ENCODE results near the gene HOXB7. TPM values are rescaled to one million over a fixed set of nuclear protein-coding genes. Genes with fewer than 3 reads are reported as not detected.
A peak's percentile ranks its signal among the peaks of the same experiment; 100 is the strongest.

Gene HOXB7
- total and polyA plus RNA-seq, 10 of the 15 experiments (the other 5 are each of a cell fraction or from before 2014, with no cell fraction given) = 2.8 to 7.4 (median 4.2) TPM

DNA sequence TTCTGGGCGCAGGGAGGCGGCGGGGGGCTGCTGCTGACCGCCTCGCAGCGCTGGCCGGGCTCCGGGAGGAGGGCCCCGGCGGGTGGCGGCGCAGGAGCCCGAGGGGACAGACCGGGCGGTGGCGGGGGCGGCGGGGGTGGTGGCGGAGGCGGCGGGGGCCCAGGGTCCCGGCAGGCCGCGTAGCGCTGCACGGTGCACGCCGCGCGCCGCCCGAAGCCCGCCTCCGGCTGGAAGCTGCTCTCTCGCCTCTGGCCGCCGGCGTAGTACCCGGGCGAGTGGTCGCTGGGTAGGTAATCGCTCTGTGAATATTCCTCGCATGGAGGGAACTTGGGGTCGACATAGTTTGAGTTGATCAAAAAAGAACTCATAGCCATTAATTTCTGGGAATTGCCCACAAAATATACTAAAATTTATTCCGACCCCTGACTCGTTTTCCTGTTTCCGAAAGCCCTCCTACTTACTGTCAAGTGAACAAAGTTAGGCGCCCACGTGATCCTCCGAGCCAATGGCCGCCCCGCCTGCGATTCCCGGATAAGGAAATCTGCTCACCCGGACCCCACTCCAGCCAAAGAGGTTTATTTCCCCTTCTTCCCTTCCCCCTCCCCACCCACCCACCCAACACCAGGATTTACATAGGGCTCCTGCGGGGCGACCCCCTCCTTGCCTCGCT is 32.7 kb downstream of the HOXB7 start, which contains the start of gene HOXB4 (continued):
- no peak for TF ChIP-seq FOS (IDR thresholded peaks at IDR 0.05; ENCODE audit: borderline replicate concordance, extremely low read depth, insufficient read length)
- peak; percentile 56; the same call in 1 of the 2 replicates for TF ChIP-seq TAF1 (IDR thresholded peaks at IDR 0.05; ENCODE audit: borderline replicate concordance, low read depth, low read length)

DNA sequence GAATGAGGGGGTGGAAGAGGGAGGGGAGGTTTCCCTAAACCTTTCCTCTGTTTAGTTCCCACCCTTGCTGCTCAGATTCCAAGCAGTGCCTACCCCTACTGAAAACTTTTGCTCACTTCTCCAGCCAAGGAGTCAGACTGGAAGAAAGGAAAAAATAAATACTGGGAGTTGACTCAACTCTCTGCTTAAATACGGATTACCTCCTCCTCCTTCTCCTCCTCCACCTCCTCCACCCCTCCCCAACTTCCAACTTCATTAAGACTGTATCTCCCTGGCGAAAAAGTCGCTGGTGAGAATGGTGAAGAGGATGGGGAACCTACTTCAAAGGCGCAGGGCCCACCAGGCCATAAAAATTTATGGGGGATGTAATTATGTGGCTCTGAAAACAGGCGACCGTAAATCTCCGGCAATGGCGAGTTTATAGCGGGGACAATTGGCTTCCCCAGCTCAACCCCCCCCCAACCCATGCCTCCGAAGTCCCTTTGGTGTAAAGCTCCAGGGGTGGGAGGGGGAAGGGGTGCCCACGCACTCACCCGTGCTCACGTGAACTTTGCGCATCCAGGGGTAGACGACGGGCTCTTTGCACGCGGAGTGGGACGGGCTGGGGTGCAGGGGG is 33.4 kb downstream of the HOXB7 start:
- peaks cover 21% of the 10 kb centered on the region for H3K4me1 ChIP-seq (ENCODE audit: control insufficient read depth, insufficient read depth, low read length)
- H3K4me2 ChIP-seq (ENCODE audit: control insufficient read depth, insufficient read depth) = peak overlapping the region; percentile 92
- no peaks in the 10 kb centered on the region for H4K20me1 ChIP-seq (ENCODE audit: control insufficient read depth, insufficient read depth)
- ATAC-seq (peak; percentile 6), FAIRE-seq (no peak), DNase-seq (ENCODE audit: low read depth, low spot score) (no peak)
- SMC1A ChIA-PET (ENCODE audit: uncharacterized antibody, unreplicated experiment) = interaction anchor here (1.1 to 2.7 kb wide), 4 partner anchors 31 to 225 kb away, joined by 3 to 6 read pairs (median 6); no protein-coding TSS in a partner anchor
- intact Hi-C loops (cut with micrococcal nuclease; ENCODE audit: unreplicated experiment) (no loop called here), in situ Hi-C loops (cut with MboI) (no loop called here)
- WGBS (ENCODE audit: insufficient coverage, insufficient replicate concordance, low lambda C conversion rate, missing lambda C conversion rate) = 2% methylated on average over 19 of the region's 19 CpGs
- H3K9me3 ChIP-seq (replicated peaks; ENCODE audit: control insufficient read depth, insufficient read depth, low read length) = no peaks in the 10 kb centered on the region
- no peaks in the 10 kb centered on the region for H3K36me3 ChIP-seq (ENCODE audit: control insufficient read depth in 2 of 2, insufficient read depth in 2 of 2, low read length in 1 of 2)
- H3K27me3 ChIP-seq (replicated peaks in 1 of 2; ENCODE audit: control insufficient read depth in 2 of 2, insufficient read depth in 2 of 2, low read length in 1 of 2) = no peaks in the 10 kb centered on the region
- CTCF ChIA-PET = interaction anchor here (1.0 to 2.3 kb wide), 2 partner anchors 85 to 314 kb away, joined by 4 to 10 read pairs; no protein-coding TSS in a partner anchor
- BruUV-seq (replicated peaks) = no TSS peak
- H3K9ac ChIP-seq (ENCODE audit: control insufficient read depth, insufficient read depth, low read length) = peak overlapping the region; percentile 77
- peak overlapping the region; percentile 57; the same call in 1 of the 2 replicates for H3K27ac ChIP-seq (ENCODE audit: control insufficient read depth, insufficient read depth)
- TF ChIP-seq, protein P1, sequence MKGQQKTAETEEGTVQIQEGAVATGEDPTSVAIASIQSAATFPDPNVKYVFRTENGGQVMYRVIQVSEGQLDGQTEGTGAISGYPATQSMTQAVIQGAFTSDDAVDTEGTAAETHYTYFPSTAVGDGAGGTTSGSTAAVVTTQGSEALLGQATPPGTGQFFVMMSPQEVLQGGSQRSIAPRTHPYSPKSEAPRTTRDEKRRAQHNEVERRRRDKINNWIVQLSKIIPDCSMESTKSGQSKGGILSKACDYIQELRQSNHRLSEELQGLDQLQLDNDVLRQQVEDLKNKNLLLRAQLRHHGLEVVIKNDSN (IDR thresholded peaks at IDR 0.05; ENCODE audit: borderline replicate concordance, extremely low read length, insufficient read depth, low read depth, low read length) = peak; percentile 27
- TF ChIP-seq NFIC (IDR thresholded peaks at IDR 0.05; ENCODE audit: low read depth, low read length) (no peak), WRNIP1 (IDR thresholded peaks at IDR 0.05; ENCODE audit: borderline replicate concordance, low read depth, low read length) (no peak), BHLHE40 (IDR thresholded peaks at IDR 0.05; ENCODE audit: borderline replicate concordance in 1 of 2, low read depth in 2 of 2, low read length in 1 of 2) (peak; percentile 81 to 92), FOXK2 (IDR thresholded peaks at IDR 0.05) (no peak), EGR1 (IDR thresholded peaks at IDR 0.05; ENCODE audit: borderline replicate concordance in 1 of 2, low read depth in 2 of 2, low read length in 2 of 2) (peak in 1 of 2 experiments; percentile 54; a peak in 2 of 3 replicates), IKZF2 (IDR thresholded peaks at IDR 0.05) (no peak)
- TF ChIP-seq, protein P2, sequence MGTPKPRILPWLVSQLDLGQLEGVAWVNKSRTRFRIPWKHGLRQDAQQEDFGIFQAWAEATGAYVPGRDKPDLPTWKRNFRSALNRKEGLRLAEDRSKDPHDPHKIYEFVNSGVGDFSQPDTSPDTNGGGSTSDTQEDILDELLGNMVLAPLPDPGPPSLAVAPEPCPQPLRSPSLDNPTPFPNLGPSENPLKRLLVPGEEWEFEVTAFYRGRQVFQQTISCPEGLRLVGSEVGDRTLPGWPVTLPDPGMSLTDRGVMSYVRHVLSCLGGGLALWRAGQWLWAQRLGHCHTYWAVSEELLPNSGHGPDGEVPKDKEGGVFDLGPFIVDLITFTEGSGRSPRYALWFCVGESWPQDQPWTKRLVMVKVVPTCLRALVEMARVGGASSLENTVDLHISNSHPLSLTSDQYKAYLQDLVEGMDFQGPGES (IDR thresholded peaks at IDR 0.05) = no peak
- H3K4me3 ChIP-seq = peak overlapping the region; percentile 73
- POLR2A ChIA-PET = interaction anchor here (0.6 to 1.0 kb wide), 4 partner anchors 55 to 530 kb away, joined by 3 to 5 read pairs (median 3); partner anchors contain the start of gene NFE2L1
- peaks cover 7% of the 10 kb centered on the region for H3K79me2 ChIP-seq (ENCODE audit: control insufficient read depth, insufficient read depth, low read length)
- RAD21 ChIA-PET (ENCODE audit: unreplicated experiment) = interaction anchor here (0.7 to 2.3 kb wide), 7 partner anchors 16 to 241 kb away, joined by 3 to 8 read pairs (median 4); no protein-coding TSS in a partner anchor
- peak overlapping the region; percentile 66 for H2AFZ ChIP-seq (ENCODE audit: control insufficient read depth, low read depth, low read length)

Data from GM12878 (cell line).